GM13976 (cell line): ENCODE measurements around the gene ABCC2.

ENCODE experiments used
- DNase-seq: peaks from one replicate; pipeline ENCODE4 v3.0.0; 2012; ENCODE audit warnings: low spot score
- CTCF ChIP-seq: IDR thresholded peaks from 2 replicates; pipeline ENCODE4 v1.5.1; 2012; ENCODE audit warnings: borderline replicate concordance, mild to moderate bottlenecking; ENCODE audit not compliant: insufficient read depth; ENCODE audit errors: extremely low read depth, missing control alignments, control extremely low read depth
- in situ Hi-C: fragments of 300-500 bp; cut with MboI; formaldehyde crosslinking; loops from one replicate; pipeline ENCODE4 v1.12.0; 2022; ENCODE audit warnings: low sequenced_read_pairs, mixed read lengths, inconsistent platforms; ENCODE audit not compliant: unreplicated experiment

The ABCC2 gene

GRCh38 chr10:99791831-99792230 lies 9.4 kb downstream of the ABCC2 start:
- in situ Hi-C loops = no loop called here
- DNase-seq = no peak
- no peak for TF ChIP-seq CTCF

GRCh38 chr10:99793819-99794218 lies 11.4 kb downstream of the ABCC2 start:
- no peak for DNase-seq
- in situ Hi-C loops = no loop called here
- no peak for TF ChIP-seq CTCF

GRCh38 chr10:99796928-99797327 lies 14.5 kb downstream of the ABCC2 start:
- in situ Hi-C loops = no loop called here
- no peak for TF ChIP-seq CTCF

GRCh38 chr10:99798031-99798430 lies 15.6 kb downstream of the ABCC2 start:
- in situ Hi-C loops = no loop called here
- no peak for DNase-seq
- TF ChIP-seq CTCF = no peak

More at GRCh38 chr10:99796928-99797327, 14.5 kb downstream of the ABCC2 start:
- no peak for DNase-seq

- no peak for TF ChIP-seq CTCF
- in situ Hi-C loops = no loop called here
- no peak for DNase-seq
Measured at GRCh38 chr10:99798920-99799319, 16.5 kb downstream of the ABCC2 start.

- TF ChIP-seq CTCF = no peak
- DNase-seq = no peak
- in situ Hi-C loops = no loop called here
Measured at GRCh38 chr10:99799613-99800012, 17.2 kb downstream of the ABCC2 start.

GRCh38 chr10:99804471-99804870 lies 22.0 kb downstream of the ABCC2 start:
- no peak for DNase-seq
- no peak for TF ChIP-seq CTCF
- in situ Hi-C loops = no loop called here
